A549 (cell line): ENCODE data around the gene NUP88. TPM values are rescaled to one million over a fixed set of nuclear protein-coding genes. Genes with fewer than 3 reads are reported as not detected.

Source experiments
- ATAC-seq, 2 experiments: fragments of 200-7000 bp in 1 of 2; fragments of >200 bp in 1 of 2; cut with Nextera tagmentation in 1 of 2; cut with Tn5 transposase in 1 of 2; 3 replicates each; pipeline versions ENCODE4 v1.8.0 to v1.9.1; 2018 to 2020; ENCODE audit warnings: mild to moderate bottlenecking in 1 of 2, moderate library complexity in 1 of 2
- CTCF ChIA-PET: fragments of 300-600 bp; sonication (Branson Sonifier 250); formaldehyde crosslinking; extraction: SDS; loops from one replicate; lab custom pipeline; 2021; ENCODE audit warnings: antibody characterized with exemption, inconsistent platforms; lab: Yijun Ruan, JAX
- POLR2A ChIA-PET: fragments of 350-600 bp; formaldehyde crosslinking; extraction: SDS; loops from one replicate; lab custom pipeline; 2021; ENCODE audit warnings: antibody characterized with exemption, inconsistent platforms; lab: Yijun Ruan, JAX
- DNase-seq, 2 experiments: peaks; one replicate each; pipeline versions ENCODE4 v3.0.0 to v3.0.0-alpha.2; 2011 to 2016; ENCODE audit warnings: low read depth in 1 of 2, low spot score in 1 of 2
- FAIRE-seq: peaks from 2 replicates; lab custom pipeline; 2011; peaks lifted over from hg19 to GRCh38; lab: Jason Lieb, UNC
- H3K27ac ChIP-seq, 2 experiments: fragments of >200 bp; sonication (Bioruptor Twin); formaldehyde crosslinking; 3 replicates each; pipeline ENCODE4 v1.5.1; 2016 to 2017
- H3K4me1 ChIP-seq: fragments of >200 bp; sonication (Bioruptor Twin); formaldehyde crosslinking; 3 replicates; pipeline ENCODE4 v1.6.1; 2016
- H3K4me2 ChIP-seq: fragments of >200 bp; sonication (Bioruptor Twin); formaldehyde crosslinking; 3 replicates; pipeline ENCODE4 v1.6.1; 2016
- H3K4me3 ChIP-seq: fragments of >200 bp; sonication (Bioruptor Twin); formaldehyde crosslinking; 3 replicates; pipeline ENCODE4 v1.5.1; 2016
- H3K9me3 ChIP-seq: fragments of >200 bp; sonication (Bioruptor Twin); formaldehyde crosslinking; 3 replicates; pipeline ENCODE4 v1.6.1; 2016
- BCL3 ChIP-seq: fragments of >200 bp; sonication (Bioruptor Twin); formaldehyde crosslinking; IDR thresholded peaks from 3 replicates; pipeline ENCODE4 v1.6.1; 2016
- CBX2 ChIP-seq: fragments of 200-600 bp; sonication (generic); IDR thresholded peaks from 2 replicates; pipeline ENCODE4 v1.6.1; 2016; ENCODE audit warnings: low read depth, mild to moderate bottlenecking, borderline replicate concordance
- CBX8 ChIP-seq: fragments of 200-600 bp; sonication (generic); IDR thresholded peaks from 2 replicates; pipeline ENCODE4 v1.6.1; 2016
- CHD2 ChIP-seq: fragments of 150-350 bp; IDR thresholded peaks from 2 replicates; pipeline ENCODE4 v1.6.1; 2014; ENCODE audit warnings: low read length; ENCODE audit not compliant: partially characterized antibody
- CHD4 ChIP-seq: fragments of 200-600 bp; sonication (generic); IDR thresholded peaks from 2 replicates; pipeline ENCODE4 v1.6.1; 2016; ENCODE audit warnings: antibody characterized with exemption, mild to moderate bottlenecking, borderline replicate concordance
- E2F6 ChIP-seq: IDR thresholded peaks from 2 replicates; pipeline ENCODE4 v1.6.1; 2012; ENCODE audit warnings: low read depth, borderline replicate concordance
- EHF ChIP-seq: fragments of 250-450 bp; sonication (Bioruptor Pico); IDR thresholded peaks from 2 replicates; pipeline ENCODE4 v1.5.0; 2020; ENCODE audit warnings: mild to moderate bottlenecking
- EHMT2 ChIP-seq: fragments of 200-600 bp; sonication (generic); IDR thresholded peaks from 2 replicates; pipeline ENCODE4 v1.6.1; 2016; ENCODE audit warnings: antibody characterized with exemption, low read depth, mild to moderate bottlenecking, moderate library complexity
- EP300 ChIP-seq, 2 experiments: fragments of >200 bp; sonication (Bioruptor Twin); formaldehyde crosslinking; IDR thresholded peaks; 2 replicates in 1 of 2; 3 replicates in 1 of 2; pipeline ENCODE4 v1.6.1; 2016 to 2017
- FOSL2 ChIP-seq, 2 experiments: fragments of 450-650 bp in 1 of 2; fragments of >200 bp in 1 of 2; sonication (Bioruptor Twin) in 1 of 2; formaldehyde crosslinking; IDR thresholded peaks; 2 replicates each; pipeline versions ENCODE4 v1.5.0 to v1.6.1; 2016 to 2020; ENCODE audit warnings: mild to moderate bottlenecking in 1 of 2, moderate library complexity in 1 of 2
- FOXS1 ChIP-seq: fragments of 250-450 bp; sonication (Bioruptor Pico); IDR thresholded peaks from 2 replicates; pipeline ENCODE4 v1.5.0; 2020; ENCODE audit warnings: mild to moderate bottlenecking, moderate library complexity
- GATA3 ChIP-seq: IDR thresholded peaks from 2 replicates; pipeline ENCODE4 v1.6.1; 2012; ENCODE audit warnings: borderline replicate concordance
- HDAC2 ChIP-seq: fragments of 200-600 bp; sonication (generic); IDR thresholded peaks from 2 replicates; pipeline ENCODE4 v1.6.1; 2016
- HES2 ChIP-seq: fragments of >200 bp; sonication (Bioruptor Twin); formaldehyde crosslinking; IDR thresholded peaks from 2 replicates; pipeline ENCODE4 v1.6.1; 2016
- HEYL ChIP-seq: fragments of 250-450 bp; sonication (Bioruptor Pico); IDR thresholded peaks from 2 replicates; pipeline ENCODE4 v1.8.0; 2021; ENCODE audit warnings: mild to moderate bottlenecking, moderate library complexity
- HOXB13 ChIP-seq: fragments of 250-450 bp; sonication (Bioruptor Pico); IDR thresholded peaks from 2 replicates; pipeline ENCODE4 v1.5.0; 2020; ENCODE audit warnings: low read depth, mild to moderate bottlenecking, moderate library complexity
- HOXB5 ChIP-seq: fragments of 250-450 bp; sonication (Bioruptor Pico); IDR thresholded peaks from 2 replicates; pipeline ENCODE4 v1.5.0; 2020; ENCODE audit warnings: mild to moderate bottlenecking, moderate library complexity
- KDM1A ChIP-seq: fragments of 200-600 bp; sonication (generic); IDR thresholded peaks from 2 replicates; pipeline ENCODE4 v1.6.1; 2016; ENCODE audit warnings: low read depth, mild to moderate bottlenecking
- KDM5A ChIP-seq: fragments of 200-600 bp; sonication (generic); IDR thresholded peaks from 2 replicates; pipeline ENCODE4 v1.6.1; 2016; ENCODE audit warnings: antibody characterized with exemption, mild to moderate bottlenecking
- MAFK ChIP-seq: fragments of 450-650 bp; IDR thresholded peaks from 2 replicates; pipeline ENCODE4 v1.6.1; 2014; ENCODE audit not compliant: partially characterized antibody
- MYC ChIP-seq: IDR thresholded peaks from 2 replicates; pipeline ENCODE4 v1.6.1; 2012; ENCODE audit warnings: mild to moderate bottlenecking, inconsistent platforms, low read length, improper control_type of control experiment, borderline replicate concordance
- NFE2L2 ChIP-seq: fragments of 150-350 bp; conservative IDR thresholded peaks from 2 replicates; pipeline ENCODE4 v1.6.1; 2014; ENCODE audit warnings: low read length
- PHF8 ChIP-seq: fragments of 200-600 bp; sonication (generic); IDR thresholded peaks from 2 replicates; pipeline ENCODE4 v1.6.1; 2016; ENCODE audit warnings: low read depth, mild to moderate bottlenecking, antibody characterized with exemption, moderate library complexity, borderline replicate concordance
- POLR2A ChIP-seq: IDR thresholded peaks from 2 replicates; pipeline ENCODE4 v1.6.1; 2012; ENCODE audit warnings: mild to moderate bottlenecking, low read length
- POLR2AphosphoS2 ChIP-seq: conservative IDR thresholded peaks from 2 replicates; pipeline ENCODE4 v1.6.1; 2012; ENCODE audit warnings: low read length, improper control_type of control experiment, inconsistent platforms
- REST ChIP-seq: fragments of 200-600 bp; sonication (generic); IDR thresholded peaks from 2 replicates; pipeline ENCODE4 v1.6.1; 2016; ENCODE audit warnings: antibody characterized with exemption, mild to moderate bottlenecking, moderate library complexity
- RFX5 ChIP-seq: fragments of 450-650 bp; IDR thresholded peaks from 2 replicates; pipeline ENCODE4 v1.7.1; 2014; ENCODE audit warnings: antibody characterized with exemption, mild to moderate bottlenecking, moderate library complexity
- SMC3 ChIP-seq: fragments of >200 bp; sonication (Bioruptor Twin); formaldehyde crosslinking; IDR thresholded peaks from 3 replicates; pipeline ENCODE4 v1.6.1; 2018; ENCODE audit warnings: inconsistent platforms
- SREBF2 ChIP-seq: fragments of 450-650 bp; IDR thresholded peaks from 2 replicates; pipeline ENCODE4 v1.6.1; 2014; ENCODE audit warnings: mild to moderate bottlenecking, moderate library complexity
- TFCP2L1 ChIP-seq: fragments of 250-450 bp; sonication (Bioruptor Pico); IDR thresholded peaks from 2 replicates; pipeline ENCODE4 v1.5.0; 2021; ENCODE audit warnings: mild to moderate bottlenecking
- TP53 ChIP-seq: fragments of 250-450 bp; sonication (Bioruptor Pico); IDR thresholded peaks from 2 replicates; pipeline ENCODE4 v1.5.0; 2021; ENCODE audit warnings: mild to moderate bottlenecking, moderate library complexity
- ZFP36 ChIP-seq: fragments of 450-650 bp; IDR thresholded peaks from 2 replicates; pipeline ENCODE4 v1.6.1; 2014; ENCODE audit warnings: borderline replicate concordance; ENCODE audit not compliant: partially characterized antibody
- ZNF302 ChIP-seq: fragments of 250-450 bp; sonication (Bioruptor Pico); IDR thresholded peaks from 2 replicates; pipeline ENCODE4 v1.9.0; 2021; ENCODE audit warnings: inconsistent platforms, mild to moderate bottlenecking, moderate library complexity
- WGBS: methylation state at CpG from one replicate; pipeline ENCODE4 v1.1.6; 2017; ENCODE audit errors: missing lambda C conversion rate; 5-methylcytosine and 5-hydroxymethylcytosine counted together
- polyA plus RNA-seq, 4 experiments: library from polyadenylated mRNA; depleted of rRNA in 3 of 4; stranded (reverse); fragments of >200 nt; fragmentation: RNase III in 1 of 4; extraction: RNeasy Plus Mini Kit Qiagen cat#74134 plus additional on column Dnase treatment in 1 of 4; gene quantifications; 2 replicates in 3 of 4; 3 replicates in 1 of 4; pipeline ENCODE4 v1.2.3, GENCODE V29; 2011 to 2017

The NUP88 gene
- polyA plus RNA-seq, 2 of the 4 experiments (the other 2 are of a cell fraction), result 121 to 180 TPM

- Histone ChIP-seq H3K4me1 (peaks cover 33% of the 10 kb centered on the region), H3K9me3 (no peaks in the 10 kb centered on the region)
- TF ChIP-seq ZNF302 (CRISPR knock-in tag) (no peak), TP53 (no peak), EHMT2 (no peak), CHD2 (no peak), POLR2A (no peak), FOXS1 (CRISPR knock-in tag) (no peak), FOSL2 (IDR thresholded peaks at IDR 0.05) (no peak), FOSL2 (CRISPR knock-in tag; IDR thresholded peaks at IDR 0.05) (peak; percentile 54; the same call in 1 of the 2 replicates), MAFK (peak; percentile 98), CBX8 (no peak), PHF8 (no peak), KDM1A (no peak), HOXB13 (no peak), GATA3 (no peak), POLR2AphosphoS2 (no peak)
- TF ChIP-seq, all 56 proteins: peak for 2
- no peak overlapping the region for H3K27ac ChIP-seq
- ChIA-PET POLR2A (interaction anchor here (0.9 to 1.5 kb wide), 2 partner anchors 12 to 17 kb away, joined by 5 to 10 read pairs; no protein-coding TSS in a partner anchor), CTCF (interaction anchor here (0.7 to 9.3 kb wide), 7 partner anchors 8 to 1005 kb away, joined by 3 to 178 read pairs (median 5); partner anchors contain the start of gene C1QBP)
- peak overlapping the region; percentile 99 for H3K4me2 ChIP-seq
- DNase-seq (peak; percentile 50 to 58), ATAC-seq (no peak), FAIRE-seq (no peak)
- no peak overlapping the region for H3K4me3 ChIP-seq
- WGBS, result 50% methylated on average over 2 of the region's 2 CpGs
Observed at GRCh38 chr17:5422505-5422904, 3.0 kb upstream of the NUP88 start.

- FAIRE-seq, result peak; percentile 70
- peak within 1 kb of the TSS; percentile 78 for H3K4me3 ChIP-seq
- peak; percentile 93 to 95 for DNase-seq
- CTCF ChIA-PET, result interaction anchor here (0.7 to 3.6 kb wide), 2 partner anchors 14 to 19 kb away, joined by 3 to 54 read pairs; partner anchors contain the start of gene C1QBP
- POLR2A ChIA-PET, result interaction anchor here (0.9 to 1.3 kb wide), 14 partner anchors 8 to 228 kb away, joined by 3 to 18 read pairs (median 5); partner anchors contain the start of genes C1QBP, DERL2, DHX33 and MIS12
- no peaks in the 10 kb centered on the region for H3K9me3 ChIP-seq
- peak within 1 kb of the TSS; percentile 99 for H3K4me2 ChIP-seq
- H3K4me1 ChIP-seq, result peaks cover 40% of the 10 kb centered on the region
- ATAC-seq, result peak; percentile 89 to 90
- under 1% methylated on average over 31 of the region's 41 CpGs for WGBS
- peak within 1 kb of the TSS; percentile 89 to 90 for H3K27ac ChIP-seq
- TF ChIP-seq PHF8, result peak; percentile 97
- TF ChIP-seq TP53, result 0 out of 2 replicates have a peak, but pooled peaks have one; percentile 17
- TF ChIP-seq HOXB5 (CRISPR knock-in tag), result no peak
- TF ChIP-seq FOSL2 (IDR thresholded peaks at IDR 0.05), result no peak
- TF ChIP-seq FOSL2 (CRISPR knock-in tag; IDR thresholded peaks at IDR 0.05), result no peak
- no peak for TF ChIP-seq TFCP2L1 (CRISPR knock-in tag)
- 0 out of 5 replicates have a peak, but pooled peaks of 1 of the 2 experiments have one; percentile 7 for TF ChIP-seq EP300 (IDR thresholded peaks at IDR 0.05)
- TF ChIP-seq HEYL (CRISPR knock-in tag), result no peak
- no peak for TF ChIP-seq ZNF302 (CRISPR knock-in tag)
- no peak for TF ChIP-seq CHD4
- TF ChIP-seq KDM5A, result peak; percentile 71
- no peak for TF ChIP-seq EHF (CRISPR knock-in tag)
- TF ChIP-seq BCL3, result peak; percentile 83
- peak; percentile 91 for TF ChIP-seq MYC
- TF ChIP-seq HES2, result no peak
- 0 out of 2 replicates have a peak, but pooled peaks have one; percentile 18 for TF ChIP-seq HDAC2
- TF ChIP-seq SMC3, result no peak
- no peak for TF ChIP-seq REST
- peak; percentile 91 for TF ChIP-seq POLR2A
- no peak for TF ChIP-seq RFX5
- no peak for TF ChIP-seq NFE2L2
- TF ChIP-seq E2F6, result no peak; the same call in none of the 2 replicates
- TF ChIP-seq CBX2, result no peak
- no peak for TF ChIP-seq ZFP36
- no peak for TF ChIP-seq SREBF2
Observed at GRCh38 chr17:5419959-5420653, 644 bp upstream of the NUP88 start, which contains the start of gene RPAIN. Gene RPAIN (plus strand): TSS chr17:5420182. CDS start chr17:5420211, 29 bp downstream.
